GM23338 (cell line): Measurements from ENCODE around the gene CTXN1.

Experiments
- CREB1 ChIP-seq: fragments of 250-450 bp; sonication (Bioruptor Pico); IDR thresholded peaks from 2 replicates; pipeline ENCODE4 v1.5.0; 2020; ENCODE audit warnings: low read depth, mild to moderate bottlenecking, moderate library complexity
- EZH2 ChIP-seq: fragments of 200-600 bp; sonication (generic); IDR thresholded peaks from one replicate; pipeline ENCODE4 v1.8.0; 2017; ENCODE audit warnings: antibody characterized with exemption, mild to moderate bottlenecking, low read depth; ENCODE audit not compliant: unreplicated experiment
- EZH2phosphoT487 ChIP-seq: fragments of 200-600 bp; sonication (generic); IDR thresholded peaks from one replicate; pipeline ENCODE4 v1.8.1; 2018; ENCODE audit warnings: antibody characterized with exemption; ENCODE audit not compliant: unreplicated experiment
- JUNB ChIP-seq: IDR thresholded peaks from one replicate; pipeline ENCODE4 v1.6.1; 2016; ENCODE audit warnings: antibody characterized with exemption; ENCODE audit not compliant: unreplicated experiment
- NANOG ChIP-seq: IDR thresholded peaks from 2 replicates; pipeline ENCODE4 v1.6.1; 2016; ENCODE audit warnings: antibody characterized with exemption, borderline replicate concordance
- POLR2AphosphoS5 ChIP-seq: IDR thresholded peaks from 2 replicates; pipeline ENCODE4 v1.6.1; 2016; ENCODE audit warnings: antibody characterized with exemption, low read depth
- STAT1 ChIP-seq: IDR thresholded peaks from one replicate; pipeline ENCODE4 v1.6.1; 2016; ENCODE audit warnings: antibody characterized with exemption; ENCODE audit not compliant: unreplicated experiment
- ZNF114 ChIP-seq: fragments of 250-450 bp; sonication (Bioruptor Pico); IDR thresholded peaks from 2 replicates; pipeline ENCODE4 v1.5.0; 2020; ENCODE audit warnings: mild to moderate bottlenecking, moderate library complexity
- ZNF331 ChIP-seq: fragments of 250-450 bp; sonication (Bioruptor Pico); IDR thresholded peaks from 2 replicates; pipeline ENCODE4 v1.5.0; 2020; ENCODE audit warnings: low read depth, mild to moderate bottlenecking, moderate library complexity
- TF ChIP-seq, protein P1 (sequence below), 2 experiments: fragments of 200-600 bp in 1 of 2; sonication (generic) in 1 of 2; conservative IDR thresholded peaks; 2 replicates each; pipeline versions ENCODE4 v1.5.1 to v1.6.1; 2016 to 2017; ENCODE audit warnings: antibody characterized with exemption in 2 of 2, low read depth in 2 of 2, mild to moderate bottlenecking in 2 of 2, moderate library complexity in 1 of 2
- TF ChIP-seq, protein P2 (sequence below): IDR thresholded peaks from one replicate; pipeline ENCODE4 v1.6.1; 2018; ENCODE audit warnings: antibody characterized with exemption; ENCODE audit not compliant: unreplicated experiment

DNA sequence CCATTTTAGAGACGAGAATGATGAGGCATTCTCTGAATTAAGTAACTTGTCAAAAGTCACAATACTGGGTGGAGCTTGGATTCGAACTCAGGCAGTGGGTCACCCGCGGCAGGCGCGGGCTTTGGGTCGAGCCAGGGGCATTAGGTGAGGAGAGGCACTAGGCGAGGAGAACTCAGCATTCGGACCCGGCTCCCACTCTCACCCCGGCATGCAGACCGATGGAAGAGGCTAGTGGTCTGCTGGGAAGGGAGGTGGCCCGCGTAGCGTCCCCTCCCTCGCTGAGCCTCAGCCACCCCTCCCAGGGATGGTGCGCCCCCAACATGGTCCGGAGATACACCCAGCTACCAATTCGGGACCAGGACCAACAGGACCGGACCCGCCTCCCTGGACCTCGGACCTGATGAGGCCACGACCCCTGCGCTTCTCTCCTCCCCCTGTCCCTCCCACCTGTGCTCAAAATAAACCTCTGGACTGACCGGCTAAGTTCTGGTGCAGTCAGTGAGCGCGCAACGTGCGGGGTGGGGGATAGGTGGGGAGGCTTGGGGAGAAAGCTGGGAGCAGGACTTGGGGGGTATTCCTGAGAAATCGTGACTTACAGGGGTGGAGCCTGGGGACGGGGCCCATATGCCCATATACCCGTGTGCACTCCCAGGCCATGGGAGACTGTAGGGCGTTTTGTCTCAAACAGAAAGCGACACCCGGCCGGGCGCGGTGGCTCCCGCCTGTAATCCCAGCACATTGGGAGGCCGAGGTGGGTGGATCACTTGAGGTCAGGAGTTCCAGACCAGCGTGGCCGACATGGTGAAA lies 7.1 kb downstream of the CTXN1 start:
- TF ChIP-seq, protein P1, sequence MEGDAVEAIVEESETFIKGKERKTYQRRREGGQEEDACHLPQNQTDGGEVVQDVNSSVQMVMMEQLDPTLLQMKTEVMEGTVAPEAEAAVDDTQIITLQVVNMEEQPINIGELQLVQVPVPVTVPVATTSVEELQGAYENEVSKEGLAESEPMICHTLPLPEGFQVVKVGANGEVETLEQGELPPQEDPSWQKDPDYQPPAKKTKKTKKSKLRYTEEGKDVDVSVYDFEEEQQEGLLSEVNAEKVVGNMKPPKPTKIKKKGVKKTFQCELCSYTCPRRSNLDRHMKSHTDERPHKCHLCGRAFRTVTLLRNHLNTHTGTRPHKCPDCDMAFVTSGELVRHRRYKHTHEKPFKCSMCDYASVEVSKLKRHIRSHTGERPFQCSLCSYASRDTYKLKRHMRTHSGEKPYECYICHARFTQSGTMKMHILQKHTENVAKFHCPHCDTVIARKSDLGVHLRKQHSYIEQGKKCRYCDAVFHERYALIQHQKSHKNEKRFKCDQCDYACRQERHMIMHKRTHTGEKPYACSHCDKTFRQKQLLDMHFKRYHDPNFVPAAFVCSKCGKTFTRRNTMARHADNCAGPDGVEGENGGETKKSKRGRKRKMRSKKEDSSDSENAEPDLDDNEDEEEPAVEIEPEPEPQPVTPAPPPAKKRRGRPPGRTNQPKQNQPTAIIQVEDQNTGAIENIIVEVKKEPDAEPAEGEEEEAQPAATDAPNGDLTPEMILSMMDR (conservative IDR thresholded peaks at IDR 0.05; ENCODE audit: low read depth in 2 of 2): no peak
- TF ChIP-seq POLR2AphosphoS5: no peak
- TF ChIP-seq EZH2: no peak
- no peak for TF ChIP-seq ZNF114 (CRISPR knock-in tag)
- no peak for TF ChIP-seq NANOG
- no peak for TF ChIP-seq CREB1 (CRISPR knock-in tag)
- TF ChIP-seq STAT1: no peak
- TF ChIP-seq, protein P2, sequence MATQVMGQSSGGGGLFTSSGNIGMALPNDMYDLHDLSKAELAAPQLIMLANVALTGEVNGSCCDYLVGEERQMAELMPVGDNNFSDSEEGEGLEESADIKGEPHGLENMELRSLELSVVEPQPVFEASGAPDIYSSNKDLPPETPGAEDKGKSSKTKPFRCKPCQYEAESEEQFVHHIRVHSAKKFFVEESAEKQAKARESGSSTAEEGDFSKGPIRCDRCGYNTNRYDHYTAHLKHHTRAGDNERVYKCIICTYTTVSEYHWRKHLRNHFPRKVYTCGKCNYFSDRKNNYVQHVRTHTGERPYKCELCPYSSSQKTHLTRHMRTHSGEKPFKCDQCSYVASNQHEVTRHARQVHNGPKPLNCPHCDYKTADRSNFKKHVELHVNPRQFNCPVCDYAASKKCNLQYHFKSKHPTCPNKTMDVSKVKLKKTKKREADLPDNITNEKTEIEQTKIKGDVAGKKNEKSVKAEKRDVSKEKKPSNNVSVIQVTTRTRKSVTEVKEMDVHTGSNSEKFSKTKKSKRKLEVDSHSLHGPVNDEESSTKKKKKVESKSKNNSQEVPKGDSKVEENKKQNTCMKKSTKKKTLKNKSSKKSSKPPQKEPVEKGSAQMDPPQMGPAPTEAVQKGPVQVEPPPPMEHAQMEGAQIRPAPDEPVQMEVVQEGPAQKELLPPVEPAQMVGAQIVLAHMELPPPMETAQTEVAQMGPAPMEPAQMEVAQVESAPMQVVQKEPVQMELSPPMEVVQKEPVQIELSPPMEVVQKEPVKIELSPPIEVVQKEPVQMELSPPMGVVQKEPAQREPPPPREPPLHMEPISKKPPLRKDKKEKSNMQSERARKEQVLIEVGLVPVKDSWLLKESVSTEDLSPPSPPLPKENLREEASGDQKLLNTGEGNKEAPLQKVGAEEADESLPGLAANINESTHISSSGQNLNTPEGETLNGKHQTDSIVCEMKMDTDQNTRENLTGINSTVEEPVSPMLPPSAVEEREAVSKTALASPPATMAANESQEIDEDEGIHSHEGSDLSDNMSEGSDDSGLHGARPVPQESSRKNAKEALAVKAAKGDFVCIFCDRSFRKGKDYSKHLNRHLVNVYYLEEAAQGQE: no peak
- no peak for TF ChIP-seq ZNF331 (CRISPR knock-in tag)
- no peak for TF ChIP-seq EZH2phosphoT487
- TF ChIP-seq JUNB: no peak
